GM12873 (cell line): ENCODE measurements around the gene VSIG2.

Experiments used
- TF ChIP-seq, protein P1 (sequence below): IDR thresholded peaks from 2 replicates; pipeline ENCODE4 v1.5.1; 2012; ENCODE audit warnings: low read depth, mild to moderate bottlenecking, moderate library complexity, low read length, control low read depth; ENCODE audit not compliant: insufficient read depth; ENCODE audit errors: missing control alignments

The VSIG2 gene

DNA sequence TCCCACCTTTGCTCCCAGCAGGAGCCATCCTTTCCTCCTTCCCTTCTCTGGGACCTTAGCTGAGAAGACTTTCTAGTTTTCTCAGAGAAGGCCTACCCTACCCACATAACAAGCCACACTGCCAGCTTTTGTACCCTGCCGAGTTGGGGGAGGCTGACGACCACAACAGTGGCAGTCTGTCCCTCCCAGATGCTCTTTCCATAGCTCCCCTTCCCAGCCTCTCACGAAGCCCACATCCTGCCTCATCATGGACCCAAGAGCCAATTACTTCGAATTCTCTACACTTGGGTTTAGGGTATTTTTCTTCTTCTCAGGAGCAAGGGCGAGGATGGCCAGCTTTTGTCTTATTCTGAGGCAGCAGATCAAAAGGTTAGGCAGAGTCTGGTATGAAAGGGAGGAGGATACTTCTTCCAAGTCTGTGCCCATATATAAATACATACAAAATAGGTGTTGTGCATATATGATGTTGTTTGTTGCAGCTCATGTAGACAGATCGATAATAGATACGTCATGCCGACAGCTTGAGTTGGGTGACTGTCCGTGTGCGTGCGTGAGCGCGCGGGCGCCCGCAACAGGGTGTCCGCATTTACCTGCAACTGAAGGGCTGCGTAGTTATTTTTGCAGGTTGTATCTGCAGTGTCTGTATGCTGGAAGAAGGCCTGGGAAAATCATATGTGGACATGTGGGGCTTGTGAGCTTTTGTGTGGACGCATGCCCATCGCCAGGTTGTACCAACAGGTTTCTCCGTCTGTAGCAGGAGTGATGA lies 13.2 kb downstream of the VSIG2 start:
- TF ChIP-seq, protein P1, sequence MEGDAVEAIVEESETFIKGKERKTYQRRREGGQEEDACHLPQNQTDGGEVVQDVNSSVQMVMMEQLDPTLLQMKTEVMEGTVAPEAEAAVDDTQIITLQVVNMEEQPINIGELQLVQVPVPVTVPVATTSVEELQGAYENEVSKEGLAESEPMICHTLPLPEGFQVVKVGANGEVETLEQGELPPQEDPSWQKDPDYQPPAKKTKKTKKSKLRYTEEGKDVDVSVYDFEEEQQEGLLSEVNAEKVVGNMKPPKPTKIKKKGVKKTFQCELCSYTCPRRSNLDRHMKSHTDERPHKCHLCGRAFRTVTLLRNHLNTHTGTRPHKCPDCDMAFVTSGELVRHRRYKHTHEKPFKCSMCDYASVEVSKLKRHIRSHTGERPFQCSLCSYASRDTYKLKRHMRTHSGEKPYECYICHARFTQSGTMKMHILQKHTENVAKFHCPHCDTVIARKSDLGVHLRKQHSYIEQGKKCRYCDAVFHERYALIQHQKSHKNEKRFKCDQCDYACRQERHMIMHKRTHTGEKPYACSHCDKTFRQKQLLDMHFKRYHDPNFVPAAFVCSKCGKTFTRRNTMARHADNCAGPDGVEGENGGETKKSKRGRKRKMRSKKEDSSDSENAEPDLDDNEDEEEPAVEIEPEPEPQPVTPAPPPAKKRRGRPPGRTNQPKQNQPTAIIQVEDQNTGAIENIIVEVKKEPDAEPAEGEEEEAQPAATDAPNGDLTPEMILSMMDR, result no peak

DNA sequence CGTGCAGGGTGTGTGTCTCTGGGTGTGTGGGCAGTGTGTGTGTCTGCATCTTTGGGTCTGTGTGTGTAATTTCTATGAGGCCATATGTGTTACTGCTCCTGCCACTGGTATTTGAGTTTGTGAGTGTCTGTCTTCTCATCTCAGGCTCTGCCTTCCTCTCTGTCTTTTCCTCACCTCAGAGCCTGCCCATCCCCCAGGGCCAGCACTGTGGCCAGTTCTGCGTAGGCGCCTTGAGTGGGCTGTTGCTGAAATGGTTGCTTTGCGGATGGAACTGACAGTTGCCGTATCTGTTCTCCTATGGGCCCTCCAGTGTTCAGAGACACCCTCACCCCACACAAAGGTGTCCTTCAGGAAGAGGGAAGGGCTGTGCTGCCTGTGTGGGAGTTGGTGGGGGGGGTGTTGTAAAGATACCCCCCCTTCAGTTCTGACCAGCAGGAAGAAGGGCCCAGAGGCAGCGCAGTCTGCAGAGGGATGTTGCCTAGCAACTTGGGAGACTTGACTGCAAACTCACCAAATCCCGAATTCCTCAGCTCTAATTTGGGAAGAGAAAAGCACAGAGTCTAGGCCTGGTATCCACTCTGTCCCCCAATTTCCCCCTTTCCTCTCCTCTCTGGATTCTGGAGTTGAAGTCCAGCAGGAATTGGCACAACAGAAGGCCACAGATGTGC lies 14.3 kb downstream of the VSIG2 start:
- TF ChIP-seq, protein P1, result no peak

- TF ChIP-seq, protein P1, result no peak
Measured at GRCh38 chr11:124736736-124737135, 15.3 kb downstream of the VSIG2 start.

- TF ChIP-seq, protein P1, result no peak
Measured at GRCh38 chr11:124732230-124732629, 19.8 kb downstream of the VSIG2 start.

DNA sequence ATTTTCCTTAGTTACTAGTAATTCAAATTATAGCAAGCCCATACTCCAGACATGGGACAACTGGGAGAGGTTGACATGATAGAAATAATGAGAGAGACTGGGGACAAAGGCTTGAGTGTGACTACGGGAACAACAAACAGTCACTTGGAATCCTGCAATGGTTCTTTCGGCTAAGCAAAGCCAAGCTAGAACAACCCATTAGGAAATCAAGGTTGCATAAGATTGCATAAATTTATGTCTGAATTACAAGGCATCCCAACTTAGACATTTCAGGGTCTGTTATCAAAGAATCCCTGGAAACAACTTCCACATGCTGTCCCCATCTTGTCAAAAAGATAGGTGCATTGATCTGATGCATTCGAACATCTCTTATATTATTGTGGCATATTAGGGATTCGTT lies 22.5 kb downstream of the VSIG2 start:
- TF ChIP-seq, protein P1, result no peak

DNA sequence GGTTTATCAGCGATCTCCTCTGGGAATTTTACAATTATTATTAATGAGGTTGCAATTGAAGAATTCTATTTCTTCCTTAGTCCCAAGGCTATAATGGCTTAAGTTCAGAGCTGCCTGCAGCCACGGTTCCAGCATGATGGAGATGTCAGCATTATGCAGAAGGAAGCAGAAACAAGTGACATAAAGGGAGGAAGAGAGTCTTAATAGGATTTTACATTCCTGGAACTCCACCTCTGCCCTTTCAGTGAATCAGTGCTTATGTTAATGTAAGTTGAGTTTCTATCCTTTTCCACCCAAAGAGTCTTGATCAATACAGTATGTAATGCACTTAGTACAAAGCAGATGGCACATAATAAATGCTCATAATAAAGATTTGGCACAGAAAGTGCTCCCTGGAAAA lies 23.9 kb downstream of the VSIG2 start:
- TF ChIP-seq, protein P1, result no peak

GRCh38 chr11:124727474-124727873 lies 24.6 kb downstream of the VSIG2 start:
- TF ChIP-seq, protein P1, result no peak
